Astrocyte of the spinal cord (primary cell): ENCODE measurements around the gene DIPK1A.

Experiments
- DNase-seq: peaks from one replicate; pipeline ENCODE4 v3.0.0; 2011; ENCODE audit warnings: low read depth, low spot score
- H3K4me3 ChIP-seq: 2 replicates; pipeline ENCODE4 v1.5.1; 2011; ENCODE audit warnings: low read depth, mild to moderate bottlenecking, low read length, moderate library complexity
- in situ Hi-C: cut with HindIII; loops from 2 replicates; pipeline ENCODE4 v1.10.0; 2017; ENCODE audit warnings: low sequenced_read_pairs
- TF ChIP-seq, protein P1 (sequence below): IDR thresholded peaks from 2 replicates; pipeline ENCODE4 v1.5.1; 2012; ENCODE audit warnings: low read depth, mild to moderate bottlenecking, low read length, inconsistent platforms

DIPK1A gene

DNA sequence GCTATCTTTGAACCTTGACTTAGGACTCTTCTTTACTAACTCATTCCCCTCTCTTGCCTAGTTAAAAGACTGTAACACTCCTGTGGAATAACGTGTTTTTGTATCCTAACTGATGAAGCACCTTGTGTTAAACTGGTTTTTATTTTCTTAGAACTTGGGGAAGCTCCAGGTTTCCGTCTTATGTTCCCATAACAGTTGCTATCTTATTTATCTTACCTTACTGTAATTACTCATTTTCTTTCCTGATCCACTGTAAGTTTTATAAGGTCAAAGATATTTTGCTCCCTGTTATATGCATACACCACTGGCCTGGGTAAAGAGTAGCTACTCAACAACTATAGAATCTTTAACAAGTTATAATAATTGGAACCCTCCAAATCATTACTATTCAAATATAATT lies 86.3 kb downstream of the DIPK1A start:
- DNase-seq: no peak
- no peak overlapping the region for H3K4me3 ChIP-seq
- TF ChIP-seq, protein P1, sequence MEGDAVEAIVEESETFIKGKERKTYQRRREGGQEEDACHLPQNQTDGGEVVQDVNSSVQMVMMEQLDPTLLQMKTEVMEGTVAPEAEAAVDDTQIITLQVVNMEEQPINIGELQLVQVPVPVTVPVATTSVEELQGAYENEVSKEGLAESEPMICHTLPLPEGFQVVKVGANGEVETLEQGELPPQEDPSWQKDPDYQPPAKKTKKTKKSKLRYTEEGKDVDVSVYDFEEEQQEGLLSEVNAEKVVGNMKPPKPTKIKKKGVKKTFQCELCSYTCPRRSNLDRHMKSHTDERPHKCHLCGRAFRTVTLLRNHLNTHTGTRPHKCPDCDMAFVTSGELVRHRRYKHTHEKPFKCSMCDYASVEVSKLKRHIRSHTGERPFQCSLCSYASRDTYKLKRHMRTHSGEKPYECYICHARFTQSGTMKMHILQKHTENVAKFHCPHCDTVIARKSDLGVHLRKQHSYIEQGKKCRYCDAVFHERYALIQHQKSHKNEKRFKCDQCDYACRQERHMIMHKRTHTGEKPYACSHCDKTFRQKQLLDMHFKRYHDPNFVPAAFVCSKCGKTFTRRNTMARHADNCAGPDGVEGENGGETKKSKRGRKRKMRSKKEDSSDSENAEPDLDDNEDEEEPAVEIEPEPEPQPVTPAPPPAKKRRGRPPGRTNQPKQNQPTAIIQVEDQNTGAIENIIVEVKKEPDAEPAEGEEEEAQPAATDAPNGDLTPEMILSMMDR: no peak
- in situ Hi-C loops: no loop called here

GRCh38 chr1:92872719-92873118 lies 88.5 kb downstream of the DIPK1A start:
- TF ChIP-seq, protein P1: no peak

GRCh38 chr1:92870591-92870990 lies 90.7 kb downstream of the DIPK1A start:
- TF ChIP-seq, protein P1: no peak

More at GRCh38 chr1:92872719-92873118, 88.5 kb downstream of the DIPK1A start:
- no peak overlapping the region for H3K4me3 ChIP-seq
- DNase-seq: no peak
- in situ Hi-C loops: no loop called here

DNA sequence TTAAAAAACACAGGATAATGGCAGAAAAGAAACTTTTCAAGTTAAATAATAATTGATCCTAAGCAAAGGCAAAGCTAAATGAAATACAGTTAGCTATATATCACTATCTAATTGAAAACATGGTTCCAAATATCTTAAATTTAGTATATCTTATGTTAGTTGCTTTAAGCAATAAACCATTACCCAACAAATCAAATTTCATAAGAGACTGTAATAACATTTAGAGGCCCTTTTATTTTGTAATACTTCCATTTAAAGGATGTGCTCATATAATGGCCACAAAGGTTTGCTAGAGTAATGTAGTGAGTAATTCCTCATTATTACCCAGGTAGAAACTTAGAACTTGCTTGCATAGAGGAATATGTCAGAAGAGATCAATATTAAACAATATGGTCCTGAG lies 97.1 kb downstream of the DIPK1A start:
- DNase-seq: no peak
- in situ Hi-C loops: no loop called here
- H3K4me3 ChIP-seq: no peak overlapping the region
- TF ChIP-seq, protein P1: no peak

More at GRCh38 chr1:92870591-92870990, 90.7 kb downstream of the DIPK1A start:
- in situ Hi-C loops: no loop called here
- DNase-seq: no peak
- H3K4me3 ChIP-seq: no peak overlapping the region

DNA sequence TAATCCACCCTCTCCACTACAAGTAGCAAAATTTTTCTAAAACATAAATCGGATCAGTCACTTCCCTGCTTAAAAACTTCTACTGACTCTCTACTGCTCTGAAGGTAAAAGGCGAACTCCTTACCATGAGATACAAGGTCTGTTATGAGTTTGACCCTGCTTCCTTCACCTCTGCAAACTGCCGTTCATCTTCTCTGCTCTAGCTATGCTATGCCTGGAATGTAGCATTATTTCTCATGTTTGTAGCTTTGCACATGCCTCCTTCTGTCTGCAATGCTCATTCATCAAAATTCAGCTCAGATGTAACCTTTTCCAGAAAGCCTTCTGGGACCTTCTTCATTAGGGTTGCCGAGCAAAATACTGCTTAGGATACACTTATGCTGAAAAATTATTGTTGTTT lies 98.7 kb downstream of the DIPK1A start:
- no peak overlapping the region for H3K4me3 ChIP-seq
- in situ Hi-C loops: no loop called here
- TF ChIP-seq, protein P1: no peak
- DNase-seq: no peak

GRCh38 chr1:92859400-92860039 lies 101.7 kb downstream of the DIPK1A start:
- in situ Hi-C loops: no loop called here
- TF ChIP-seq, protein P1: no peak
- H3K4me3 ChIP-seq: no peak overlapping the region
- no peak for DNase-seq
